Stimulated activated CD8-positive, alpha-beta memory T cell treated with anti-CD3 and anti-CD28 coated beads, Interleukin-7, amount 100 ng/mL, for 24 hours (primary cell): ENCODE data around the gene ANO4.

Experiments
- DNase-seq: peaks from one replicate; pipeline ENCODE4 v3.0.0-alpha.2; 2020; ENCODE audit warnings: low read depth

The ANO4 gene

DNA sequence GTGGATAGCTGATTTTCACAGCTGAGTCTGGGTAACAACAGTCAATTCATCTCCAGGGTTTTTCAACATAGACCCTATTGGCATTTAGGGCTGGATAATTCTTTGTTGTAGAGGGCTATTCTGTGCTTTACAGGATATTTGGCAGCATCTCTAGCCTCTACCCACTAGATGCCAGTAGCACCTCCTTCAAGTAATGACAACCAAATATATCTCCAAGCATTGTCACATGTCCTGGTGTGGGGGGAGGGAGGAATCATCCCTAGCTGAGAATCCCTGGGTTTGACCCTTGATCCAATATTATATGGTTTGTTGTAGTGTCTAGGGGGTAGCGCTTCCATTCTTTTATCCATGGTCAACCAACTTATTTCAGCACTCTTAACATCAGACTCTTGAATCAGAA lies 157.2 kb downstream of the ANO4 start:
- no peak for DNase-seq

- DNase-seq = no peak
Observed at GRCh38 chr12:100953217-100953616, 158.6 kb downstream of the ANO4 start.

DNA sequence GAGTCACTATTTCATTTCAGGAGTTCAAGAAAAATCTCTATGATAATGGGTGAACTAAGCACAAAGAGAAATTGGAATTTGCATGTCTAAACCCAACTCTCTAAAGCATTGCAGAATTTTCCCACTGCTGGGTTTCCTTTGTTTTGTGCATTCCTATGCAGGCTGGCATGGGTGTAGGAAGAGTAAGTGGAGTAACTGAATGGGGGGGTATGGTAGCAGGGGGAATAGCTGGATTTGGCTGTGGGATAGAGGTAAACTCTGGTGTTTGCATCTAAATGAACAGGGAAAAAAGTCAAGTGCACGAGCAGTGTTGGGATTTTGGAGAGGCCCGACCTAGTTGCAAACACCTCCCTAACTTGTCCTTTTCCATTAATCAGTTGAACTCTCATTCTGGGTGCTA lies 159.1 kb downstream of the ANO4 start:
- DNase-seq = no peak

GRCh38 chr12:100954118-100954517 lies 159.5 kb downstream of the ANO4 start:
- DNase-seq = no peak

- no peak for DNase-seq
Observed at GRCh38 chr12:100955139-100955538, 160.6 kb downstream of the ANO4 start.

DNA sequence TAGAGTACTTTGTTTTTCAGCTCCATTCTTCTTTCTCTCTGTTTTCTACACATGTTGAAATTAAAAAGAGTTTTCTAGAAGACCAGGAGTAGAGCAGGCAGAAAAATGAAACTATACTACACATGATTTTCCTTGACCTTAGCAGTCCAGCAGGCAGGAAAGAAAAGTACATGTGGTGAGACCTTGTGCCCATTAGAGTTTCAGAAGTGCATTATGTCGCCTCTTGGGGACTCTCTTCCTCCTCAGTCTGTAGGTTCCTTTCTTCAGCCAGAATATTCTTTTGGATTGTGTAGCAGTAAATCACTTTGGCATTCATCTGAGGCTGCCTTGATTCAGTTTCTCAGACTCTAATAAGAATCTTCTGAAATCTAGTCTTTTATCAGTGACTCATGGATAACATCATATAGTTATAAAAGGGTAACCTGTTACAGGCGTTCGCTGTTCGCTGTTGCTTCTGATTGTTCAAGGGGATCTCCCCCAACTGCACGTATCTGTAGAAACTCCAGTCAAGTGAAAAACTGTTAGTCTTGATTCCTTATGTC lies 161.8 kb downstream of the ANO4 start:
- DNase-seq = no peak

DNA sequence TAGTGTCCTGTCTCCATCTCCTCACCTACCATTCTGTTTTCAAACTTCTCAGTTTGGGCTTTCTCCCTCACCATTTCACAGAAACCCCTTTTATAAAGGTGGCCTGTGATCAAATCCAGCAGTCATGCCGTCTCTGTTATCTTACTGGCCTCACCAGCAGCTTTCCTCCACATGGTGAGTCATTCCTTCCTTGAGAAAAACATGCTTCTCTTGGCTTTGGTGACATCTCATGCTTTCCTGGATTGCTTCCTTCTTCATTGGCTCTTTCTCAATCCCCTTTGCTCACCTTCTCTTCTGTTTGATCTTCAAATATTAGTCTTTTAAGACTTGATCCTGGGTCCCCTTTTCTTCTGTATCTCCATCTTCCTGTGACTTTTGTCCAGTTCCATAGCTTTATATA lies 164.9 kb downstream of the ANO4 start:
- no peak for DNase-seq

DNA sequence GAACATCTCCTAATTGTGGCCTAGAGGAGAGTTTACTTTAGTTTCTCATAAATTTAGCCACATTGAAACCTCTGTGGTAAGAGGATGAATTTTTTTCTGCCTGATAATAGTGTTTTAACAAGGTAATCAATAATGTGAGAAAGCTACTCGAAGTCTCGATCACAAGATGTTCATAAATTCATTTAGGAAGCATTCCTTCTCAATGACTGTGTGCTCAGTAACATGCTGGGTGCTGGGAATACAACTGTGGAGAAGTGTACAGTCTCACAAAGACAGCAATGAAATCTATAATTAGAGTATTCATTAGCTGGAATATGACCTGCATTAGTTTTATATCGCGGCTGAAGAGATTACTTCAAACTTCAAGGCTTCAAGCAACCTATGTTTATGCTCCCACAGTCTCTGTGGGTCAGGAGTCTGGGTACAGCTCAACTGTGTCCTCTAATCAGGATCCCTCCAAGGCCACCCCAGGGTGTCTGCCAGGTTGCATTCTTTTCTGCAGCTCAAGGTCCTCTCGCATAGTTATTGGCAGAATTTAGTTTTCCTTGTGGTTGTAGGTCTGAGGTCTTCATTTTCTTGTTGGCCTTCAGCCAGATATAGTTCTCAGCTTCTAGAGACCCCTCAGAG lies 167.6 kb downstream of the ANO4 start:
- no peak for DNase-seq

GRCh38 chr12:100963381-100963780 lies 168.8 kb downstream of the ANO4 start:
- DNase-seq = no peak

- DNase-seq = no peak
Observed at GRCh38 chr12:100964028-100964427, 169.5 kb downstream of the ANO4 start.

DNA sequence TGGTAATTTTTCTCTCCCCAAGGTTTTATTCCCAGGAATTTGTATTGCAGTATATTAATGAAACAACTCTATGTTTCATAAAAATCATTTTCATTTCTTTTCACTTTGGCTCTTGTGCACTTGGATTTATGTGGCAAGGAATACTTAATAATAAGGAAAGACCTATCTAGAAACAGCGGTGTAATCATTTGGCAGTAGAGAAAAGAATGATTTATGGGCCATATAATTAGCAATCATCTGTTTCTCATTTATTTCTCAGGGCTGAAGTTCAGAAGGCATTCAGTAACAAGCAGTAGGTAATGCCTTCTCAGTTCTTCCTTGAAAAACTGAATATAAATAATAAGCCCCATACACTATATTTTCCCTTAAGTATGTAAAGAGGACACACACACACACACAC lies 172.6 kb downstream of the ANO4 start:
- no peak for DNase-seq

DNA sequence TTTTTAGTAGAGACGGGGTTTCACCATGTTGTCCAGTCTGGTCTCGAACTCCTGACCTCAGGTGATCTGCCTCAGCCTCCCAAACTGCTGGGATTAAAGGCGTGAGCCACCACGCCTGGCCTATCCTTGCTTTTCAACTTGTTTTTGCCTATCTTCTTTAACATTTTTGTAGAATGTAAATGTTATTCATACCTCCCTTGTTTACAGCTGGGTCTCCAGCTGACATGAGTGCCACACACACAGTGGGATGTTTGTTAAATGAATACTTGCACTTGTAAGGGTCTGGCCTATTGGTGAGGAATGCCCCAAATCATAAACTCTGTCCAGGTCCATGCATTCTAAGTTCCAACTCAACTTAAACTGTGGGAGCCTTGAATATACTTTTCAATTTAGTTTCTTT lies 176.3 kb downstream of the ANO4 start:
- DNase-seq = no peak

DNA sequence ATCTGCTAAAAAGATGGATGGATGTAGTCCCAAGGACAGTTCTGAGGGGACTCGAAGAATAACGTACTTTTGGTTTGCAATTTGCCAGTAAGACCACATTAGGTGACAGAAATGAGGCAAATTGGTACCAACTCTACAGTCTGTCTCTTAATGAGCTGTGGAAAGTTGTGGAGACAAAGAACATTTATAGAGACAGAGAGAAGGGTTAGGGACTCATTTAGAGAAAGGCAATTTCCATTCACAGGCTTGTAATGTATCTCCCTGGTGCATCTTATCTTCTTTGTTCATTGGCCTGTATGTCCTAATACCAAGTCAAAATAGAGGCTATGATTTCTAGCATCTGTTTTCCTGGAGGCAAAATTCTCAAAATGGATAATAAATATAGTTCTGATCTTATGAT lies 177.5 kb downstream of the ANO4 start:
- DNase-seq = no peak

GRCh38 chr12:100974341-100974740 lies 179.8 kb downstream of the ANO4 start:
- DNase-seq = no peak

DNA sequence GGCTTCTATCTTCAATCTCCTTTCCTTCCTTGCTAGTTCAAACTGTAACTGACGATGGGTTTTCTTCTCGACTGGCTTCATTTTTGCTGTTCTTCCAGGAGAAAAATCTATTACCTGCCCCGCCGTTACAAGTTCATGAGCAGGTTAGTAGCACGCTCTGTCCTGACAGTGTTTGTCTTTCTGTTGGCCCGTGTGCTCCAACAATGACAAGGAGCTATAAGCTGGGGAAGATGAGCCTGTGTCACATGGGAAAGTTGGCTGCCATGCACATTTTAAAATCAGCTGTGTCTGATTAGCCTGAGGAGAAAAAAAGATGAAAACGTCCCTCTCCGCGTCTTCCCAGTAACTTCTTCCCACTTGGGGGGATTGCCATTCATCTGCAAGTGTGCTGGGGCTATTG lies 180.2 kb downstream of the ANO4 start:
- no peak for DNase-seq

GRCh38 chr12:100976735-100977134 lies 182.2 kb downstream of the ANO4 start:
- no peak for DNase-seq

- DNase-seq = no peak
Observed at GRCh38 chr12:100980856-100981255, 186.3 kb downstream of the ANO4 start.

DNA sequence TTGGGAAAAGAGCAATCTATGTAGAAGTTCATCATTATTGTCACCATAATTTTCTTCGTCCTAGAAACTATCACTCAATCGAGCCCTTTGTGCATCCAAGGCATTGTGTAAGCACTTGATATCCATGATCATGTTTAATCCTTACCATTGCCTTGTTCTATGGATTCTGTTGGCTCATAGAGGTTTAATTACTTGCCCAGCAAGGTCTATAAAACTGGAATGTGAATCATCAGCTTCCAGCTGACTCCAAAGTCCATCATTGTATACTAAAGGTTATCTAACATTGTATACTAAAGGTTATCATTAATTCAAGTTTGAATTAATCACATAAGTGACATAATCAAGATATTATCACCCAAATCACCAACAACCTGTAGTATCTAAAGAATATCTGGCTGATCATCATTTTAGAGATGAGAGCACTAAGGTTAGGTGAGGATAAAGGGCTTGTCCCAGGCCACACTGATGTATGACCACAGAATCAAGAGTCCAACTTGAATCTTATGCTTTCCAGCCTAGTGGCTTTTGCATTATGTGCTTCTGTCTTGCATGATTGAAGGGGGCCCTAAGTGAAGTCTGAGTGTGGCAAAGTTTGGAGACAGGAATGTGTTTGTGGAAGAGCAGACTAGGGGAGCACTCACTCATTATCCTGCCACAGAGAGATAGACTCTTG lies 188.1 kb downstream of the ANO4 start:
- no peak for DNase-seq

- DNase-seq = no peak
Observed at GRCh38 chr12:100984796-100985195, 190.2 kb downstream of the ANO4 start.

DNA sequence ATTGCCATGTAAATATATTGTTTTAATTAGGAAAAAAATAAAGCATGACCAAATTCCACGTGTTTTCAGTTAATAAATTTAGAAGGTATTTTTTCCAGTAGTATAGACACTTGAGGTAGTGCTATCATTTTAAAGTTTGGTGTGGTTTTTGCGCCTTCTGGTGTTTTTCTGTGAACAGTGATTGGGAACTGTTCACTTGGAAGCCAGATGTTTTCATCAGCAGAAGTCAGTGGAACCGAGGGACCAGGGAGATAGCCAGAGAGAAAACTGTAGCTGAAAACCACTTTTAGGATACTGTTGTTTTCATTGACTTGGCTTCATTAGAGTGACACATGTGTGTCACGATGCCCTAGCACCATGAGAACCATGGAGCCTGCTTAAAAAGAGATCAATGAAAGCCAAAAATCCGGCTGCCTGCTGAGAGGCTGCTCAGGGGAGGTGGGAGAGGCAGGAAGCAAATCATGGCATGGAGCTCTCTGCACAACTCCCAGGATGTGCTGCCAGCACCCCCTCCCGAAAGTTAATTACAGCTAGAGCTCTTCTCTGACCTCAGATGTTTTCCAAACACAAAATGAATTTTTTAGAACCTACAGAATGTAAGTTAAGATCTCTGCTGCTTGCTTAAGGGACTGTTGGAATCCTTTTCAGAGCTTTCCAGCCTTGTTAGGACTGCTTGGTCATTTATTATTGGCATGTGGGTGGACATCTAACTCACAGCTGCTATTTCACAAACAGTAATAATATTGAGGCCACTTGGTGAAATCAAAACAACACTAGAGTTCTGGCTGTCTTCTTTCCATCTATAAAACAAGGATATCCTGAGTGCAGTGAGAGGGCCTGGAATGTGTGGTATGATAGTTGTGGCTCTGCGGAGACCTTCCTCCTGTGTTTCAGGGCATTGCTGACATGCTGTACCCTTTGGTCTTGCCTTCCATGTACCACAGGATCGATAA lies 192.3 kb downstream of the ANO4 start:
- DNase-seq = no peak

- DNase-seq = no peak
Observed at GRCh38 chr12:100987552-100988521, 193.3 kb downstream of the ANO4 start.
